ENCODE results near the gene FXYD6. TPM values are rescaled to one million over a fixed set of nuclear protein-coding genes. Genes with fewer than 3 reads are reported as not detected.

FXYD6 gene
- total RNA-seq, 3 donors from 2014 or later: 10.2 to 246 (median 15.9) TPM

- ATAC-seq (no peak), DNase-seq (no peak)
- Histone ChIP-seq H3K9me3 (no peaks in the 10 kb centered on the region), H3K4me1 (ENCODE audit: low read depth) (no peaks in the 10 kb centered on the region), H3K36me3 (ENCODE audit: low read depth) (no peaks in the 10 kb centered on the region), H3K4me3 (no peak overlapping the region)
- intact Hi-C loops (cut with DNase I, micrococcal nuclease): no loop called here
- TF ChIP-seq CTCF (IDR thresholded peaks at IDR 0.05): no peak
These were observed 46.8 kb upstream of the FXYD6 start for GRCh38 chr11:117923275-117923674.

- Histone ChIP-seq H3K36me3 (ENCODE audit: low read depth) (no peaks in the 10 kb centered on the region), H3K4me3 (no peak overlapping the region), H3K9me3 (no peaks in the 10 kb centered on the region), H3K4me1 (ENCODE audit: low read depth) (no peaks in the 10 kb centered on the region)
- no peak for ATAC-seq
- TF ChIP-seq CTCF (IDR thresholded peaks at IDR 0.05): no peak
- intact Hi-C loops (cut with DNase I, micrococcal nuclease): no loop called here
- no peak for DNase-seq
These were observed 45.4 kb upstream of the FXYD6 start for GRCh38 chr11:117921893-117922292.

- ATAC-seq (no peak), DNase-seq (no peak)
- Histone ChIP-seq H3K4me3 (no peak overlapping the region), H3K4me1 (ENCODE audit: low read depth) (no peaks in the 10 kb centered on the region), H3K36me3 (ENCODE audit: low read depth) (no peaks in the 10 kb centered on the region), H3K9me3 (no peaks in the 10 kb centered on the region)
- TF ChIP-seq CTCF (IDR thresholded peaks at IDR 0.05): no peak
- intact Hi-C loops (cut with DNase I, micrococcal nuclease): no loop called here
These were observed 45.0 kb upstream of the FXYD6 start for GRCh38 chr11:117921456-117921855.

GRCh38 chr11:117919781-117920221 lies 43.3 kb upstream of the FXYD6 start:
- H3K4me3 ChIP-seq: no peak overlapping the region
- DNase-seq (no peak), ATAC-seq (no peak)
- no peaks in the 10 kb centered on the region for H3K9me3 ChIP-seq
- TF ChIP-seq CTCF (IDR thresholded peaks at IDR 0.05): no peak
- no peaks in the 10 kb centered on the region for H3K36me3 ChIP-seq (ENCODE audit: low read depth)
- no peaks in the 10 kb centered on the region for H3K4me1 ChIP-seq (ENCODE audit: low read depth)
- intact Hi-C loops (cut with DNase I, micrococcal nuclease): loop anchor here in 1 of 2 donors (10.0 kb wide), 1 partner anchor 75 kb away; no protein-coding TSS in a partner anchor

- no peak for DNase-seq
- no peak for TF ChIP-seq CTCF (IDR thresholded peaks at IDR 0.05)
- intact Hi-C loops (cut with DNase I, micrococcal nuclease): loop anchor here in 1 of 2 donors (10.0 kb wide), 1 partner anchor 75 kb away; no protein-coding TSS in a partner anchor
- peak; percentile 63 for ATAC-seq
- H3K9me3 ChIP-seq: no peaks in the 10 kb centered on the region
- no peaks in the 10 kb centered on the region for H3K4me1 ChIP-seq (ENCODE audit: low read depth)
- no peak overlapping the region for H3K4me3 ChIP-seq
- no peaks in the 10 kb centered on the region for H3K36me3 ChIP-seq (ENCODE audit: low read depth)
These were observed 42.9 kb upstream of the FXYD6 start for GRCh38 chr11:117919341-117919740.

All from mucosa of descending colon (tissue), 3 donors.